Activated CD8-positive, alpha-beta memory T cell treated with anti-CD3 and anti-CD28 coated beads for 4 hours (primary cell): ENCODE measurements around the gene LUZP2.

Experiments
- DNase-seq, 2 donors: peaks; one replicate each; pipeline ENCODE4 v3.0.0-alpha.2; 2020; ENCODE audit warnings: low read depth in 2 of 2

LUZP2 gene

DNA sequence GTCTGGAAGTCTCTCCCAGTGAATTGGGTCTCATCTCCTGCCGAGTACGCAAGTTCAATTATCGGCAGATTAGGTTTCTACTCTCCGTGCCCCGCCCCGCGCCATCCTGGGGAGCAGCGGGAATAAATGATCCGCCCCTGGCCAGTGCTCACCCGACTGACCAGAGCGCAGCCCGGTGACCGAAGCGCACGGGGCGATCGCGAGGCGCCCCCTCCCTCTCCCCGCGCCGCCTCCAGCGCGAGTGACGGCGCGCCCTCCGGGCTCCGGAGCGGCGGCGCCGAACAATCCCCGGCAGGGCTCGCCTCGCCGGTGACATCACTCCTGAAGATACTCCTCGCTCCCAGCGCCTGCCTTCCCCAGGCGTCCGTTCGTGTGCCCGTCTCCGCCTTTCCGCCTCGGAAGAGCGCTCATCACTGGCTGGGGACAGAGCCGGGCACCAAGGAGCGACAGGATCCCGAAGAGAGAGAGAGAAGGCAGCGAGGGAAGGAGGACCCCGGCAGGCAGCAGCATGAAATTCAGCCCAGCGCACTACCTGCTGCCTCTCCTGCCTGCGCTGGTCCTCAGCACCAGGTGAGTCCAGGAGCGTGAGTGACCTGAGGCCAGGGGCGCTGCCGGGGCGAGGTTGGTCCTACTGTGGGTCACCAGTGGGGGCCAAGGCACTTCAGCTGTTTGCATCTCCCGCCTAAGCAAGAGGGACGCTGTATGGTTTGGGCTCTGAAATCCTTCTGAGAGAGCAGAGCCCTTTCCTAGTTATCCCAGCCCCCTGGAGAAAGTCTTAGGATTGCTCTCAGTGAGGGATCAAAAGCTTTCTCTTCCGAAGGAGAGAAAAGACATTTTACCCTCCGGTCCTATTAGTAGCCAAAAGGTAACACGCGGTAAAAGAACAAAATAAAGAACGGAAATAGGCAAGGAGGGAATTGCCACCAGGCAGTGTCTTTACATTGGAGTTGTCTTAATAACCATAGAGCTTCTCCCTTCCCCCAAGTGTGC, at the start of gene LUZP2:
LUZP2 (plus strand) TSS at position 318 of the 990 bp plus-strand sequence.
- DNase-seq = no peak

DNA sequence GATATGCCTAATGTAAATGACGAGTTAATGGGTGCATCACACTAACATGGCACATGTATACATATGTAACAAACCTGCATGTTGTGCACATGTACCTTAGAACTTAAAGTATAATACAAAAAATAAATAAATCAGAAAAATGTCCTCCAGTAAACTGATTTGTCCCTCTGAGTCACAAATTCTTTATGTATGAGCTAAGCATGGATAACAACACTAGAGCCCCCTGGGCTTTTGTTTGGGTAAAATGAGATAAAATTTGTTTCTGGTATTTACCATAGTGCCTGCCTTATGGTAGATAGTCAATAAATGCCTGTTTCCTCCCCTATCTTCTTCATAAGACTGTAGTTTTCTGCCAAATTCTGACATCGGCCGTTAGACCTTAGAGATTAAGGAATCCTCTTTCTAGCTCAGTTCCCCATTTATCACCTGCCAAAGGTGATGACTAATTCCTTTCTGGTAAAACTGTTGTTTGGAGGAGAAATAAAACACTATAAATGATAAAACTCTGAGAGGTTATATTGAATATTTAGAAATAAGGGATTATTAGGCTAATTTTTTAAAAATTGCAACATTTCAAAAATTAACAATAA, 43.6 kb upstream of the LUZP2 start:
- no peak for DNase-seq

DNA sequence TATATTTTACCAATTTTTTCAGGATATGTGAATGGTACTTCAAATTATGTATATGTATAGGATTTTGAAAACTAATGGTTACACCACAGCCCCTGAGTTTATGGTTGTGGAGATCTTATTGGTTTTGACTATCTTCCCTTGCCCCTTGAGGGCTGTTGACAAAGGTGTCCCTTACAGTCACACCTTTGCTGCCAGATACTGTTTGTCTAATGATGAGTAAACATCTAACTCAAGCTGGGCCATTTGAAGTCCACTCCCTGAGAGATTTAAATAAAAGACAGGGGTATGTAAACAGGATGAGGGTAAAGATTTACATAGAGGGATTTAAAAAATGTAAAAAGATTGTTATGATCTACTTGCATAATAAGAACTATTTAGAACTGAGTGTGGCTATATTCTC, 38.9 kb upstream of the LUZP2 start:
- DNase-seq = no peak

DNA sequence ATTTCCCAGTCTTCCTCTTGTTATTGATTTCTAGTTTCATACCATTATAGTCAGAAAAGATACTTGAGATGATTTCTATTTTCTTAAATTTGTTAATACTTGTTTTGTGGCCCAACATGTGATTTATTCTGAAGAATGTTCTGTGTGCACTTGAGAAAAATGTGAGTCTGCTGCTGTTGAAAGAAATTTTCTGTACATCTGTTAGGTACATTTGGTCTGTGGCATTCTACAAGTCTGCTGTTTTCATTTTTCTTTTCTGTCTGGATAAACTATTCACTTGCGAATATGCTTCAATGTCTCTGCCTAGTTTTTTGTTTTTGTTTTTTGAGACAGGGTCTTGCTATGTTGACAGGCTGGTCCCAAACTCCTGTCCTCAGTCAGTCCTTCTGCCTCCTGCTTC, 26.4 kb upstream of the LUZP2 start:
- DNase-seq = no peak

DNA sequence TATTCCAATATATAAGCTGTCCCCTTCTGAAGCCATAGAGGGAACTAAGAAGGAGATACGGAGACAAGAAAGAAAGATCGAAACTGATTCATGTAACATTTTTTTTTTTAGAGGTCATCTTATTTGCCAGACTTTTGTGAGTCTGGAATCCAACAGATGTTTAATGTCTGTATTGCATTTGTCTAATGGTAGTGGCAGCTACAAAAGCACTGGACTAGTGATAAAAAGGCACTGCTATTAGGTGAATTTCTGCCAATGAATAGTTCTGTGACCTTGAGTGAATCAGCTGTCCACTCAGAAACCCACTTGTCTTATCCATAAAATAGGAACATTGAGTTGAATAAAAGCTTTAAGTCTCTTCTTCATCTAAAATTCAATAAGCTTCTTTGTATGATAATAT, 25.8 kb upstream of the LUZP2 start:
- no peak for DNase-seq

DNA sequence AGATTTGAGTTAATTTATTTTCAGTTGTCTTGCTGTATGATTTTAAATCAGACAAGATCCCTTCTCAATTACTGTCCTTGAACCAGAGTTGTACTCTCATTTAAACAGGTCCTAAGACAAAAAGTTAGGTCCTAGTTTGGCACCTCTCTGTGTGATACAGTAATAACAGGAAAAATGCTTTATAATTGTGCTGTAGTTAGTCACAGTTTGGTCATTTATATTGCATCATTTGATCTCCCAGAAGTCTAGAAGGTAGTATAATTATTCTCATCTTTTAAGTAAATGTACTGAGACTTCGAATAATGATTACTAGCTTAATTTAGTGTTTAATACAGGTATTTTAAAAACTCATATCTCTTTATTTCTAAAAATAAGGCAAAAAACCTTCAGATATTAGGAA, 18.1 kb upstream of the LUZP2 start:
- DNase-seq = no peak

DNA sequence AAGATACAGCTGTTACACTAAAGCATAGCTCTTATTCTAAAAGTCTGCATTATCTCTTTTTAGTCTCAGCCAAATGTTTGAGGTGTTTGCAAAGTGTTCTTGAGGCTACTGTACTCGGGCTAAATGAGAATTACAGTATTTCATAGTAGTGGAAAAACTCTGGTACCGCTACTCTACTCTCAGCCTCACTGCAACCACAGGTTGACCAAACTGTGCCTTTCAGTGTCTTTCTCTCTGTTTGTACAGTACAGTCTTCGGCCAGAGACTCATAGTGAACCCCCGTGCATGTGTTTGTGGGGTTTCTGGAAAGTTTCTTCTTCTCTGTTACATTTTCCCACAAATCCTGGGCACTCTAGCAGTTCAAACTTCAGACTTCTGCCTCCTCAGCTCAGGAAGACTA, 7.4 kb upstream of the LUZP2 start:
- no peak for DNase-seq

DNA sequence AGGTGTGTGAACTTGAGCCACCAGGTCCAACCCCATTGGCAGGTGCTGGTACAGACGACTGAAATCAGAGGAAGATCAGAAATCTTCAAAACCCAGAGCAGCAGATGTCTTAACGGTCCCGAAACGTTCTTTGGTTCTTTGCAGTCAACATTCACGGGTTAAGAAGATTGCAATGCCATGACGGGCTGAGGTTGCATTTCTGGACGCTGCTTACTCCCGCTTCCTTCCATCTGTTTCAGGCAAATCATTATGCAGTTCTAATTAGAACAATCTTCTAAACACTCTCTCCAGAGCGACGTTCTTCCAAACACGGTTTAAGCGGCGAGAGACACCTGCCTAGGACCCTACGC, 492 bp upstream of the LUZP2 start:
- DNase-seq = no peak

DNA sequence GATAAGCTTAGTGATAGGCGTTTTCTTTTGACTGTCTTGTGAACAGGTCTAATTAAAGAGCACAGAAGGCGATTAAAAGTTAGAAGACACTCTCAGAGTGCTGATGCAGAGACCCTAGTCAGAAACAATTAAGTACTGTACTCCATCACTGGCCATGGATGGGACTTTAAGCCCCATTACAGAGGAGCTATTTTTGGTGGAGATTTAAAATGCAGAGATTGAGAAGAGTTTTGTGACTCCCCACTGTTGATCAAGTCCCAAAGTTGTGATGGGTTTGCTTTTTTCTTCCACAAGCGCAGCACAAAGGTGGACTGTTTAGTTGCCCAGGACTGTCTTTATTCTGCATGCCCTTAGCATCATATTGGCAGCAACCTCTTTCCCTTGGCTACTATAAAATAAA, 978 bp downstream of the LUZP2 start:
- DNase-seq = no peak

DNA sequence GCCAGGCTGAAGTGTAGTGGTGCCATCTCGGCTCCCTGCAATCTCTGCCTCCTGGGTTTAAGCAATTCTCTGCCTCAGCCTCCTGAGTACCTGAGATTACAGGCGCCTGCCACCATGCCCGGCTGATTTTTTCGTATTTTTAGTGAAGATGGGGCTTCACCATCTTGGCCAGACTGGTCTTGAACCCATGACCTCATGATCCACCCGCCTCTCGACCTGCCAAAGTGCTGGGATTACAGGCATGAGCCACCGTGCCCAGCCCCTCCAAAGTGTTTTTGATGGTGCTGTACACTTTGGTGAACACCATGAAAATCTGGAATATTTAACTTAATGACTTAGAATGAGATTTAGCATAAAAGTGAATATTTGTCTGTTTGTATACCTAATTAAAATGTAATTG, 5.6 kb downstream of the LUZP2 start:
- DNase-seq = no peak

DNA sequence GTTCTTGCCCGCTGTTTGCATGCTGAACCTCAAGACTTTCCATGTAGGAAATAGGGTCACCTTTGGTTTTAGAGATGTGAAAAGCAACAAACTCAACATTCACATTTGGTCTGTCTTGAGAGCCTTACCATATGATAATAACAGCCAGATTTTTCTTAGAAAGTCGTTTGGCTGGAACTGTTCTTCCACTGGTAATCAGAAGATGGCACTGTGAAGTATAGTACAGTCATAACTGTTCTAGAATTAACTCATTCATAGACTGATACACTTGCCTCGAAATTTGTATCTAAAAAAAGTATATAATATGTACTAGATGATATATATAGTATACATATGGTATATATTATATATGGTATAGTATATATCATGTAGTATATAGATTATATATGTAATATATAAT, 12.3 kb downstream of the LUZP2 start:
- DNase-seq = no peak

DNA sequence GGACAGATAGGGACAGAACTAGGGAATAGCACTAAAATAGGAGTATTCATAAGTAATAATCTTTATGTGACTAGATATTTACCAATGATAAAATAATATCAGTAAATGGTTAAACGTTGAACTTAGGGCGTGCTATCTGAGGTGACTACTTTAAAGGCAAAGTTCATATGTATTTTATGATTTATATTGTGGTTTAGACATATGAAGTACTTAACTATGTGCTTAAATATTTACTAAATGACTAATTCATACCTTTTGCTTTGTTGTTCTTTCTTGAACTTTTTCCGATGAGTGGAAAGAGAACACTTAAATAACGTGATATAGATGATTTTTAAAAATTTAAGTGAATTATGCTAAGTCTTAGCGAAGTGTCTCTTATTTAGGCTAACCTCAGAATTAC, 14.7 kb downstream of the LUZP2 start:
- no peak for DNase-seq

DNA sequence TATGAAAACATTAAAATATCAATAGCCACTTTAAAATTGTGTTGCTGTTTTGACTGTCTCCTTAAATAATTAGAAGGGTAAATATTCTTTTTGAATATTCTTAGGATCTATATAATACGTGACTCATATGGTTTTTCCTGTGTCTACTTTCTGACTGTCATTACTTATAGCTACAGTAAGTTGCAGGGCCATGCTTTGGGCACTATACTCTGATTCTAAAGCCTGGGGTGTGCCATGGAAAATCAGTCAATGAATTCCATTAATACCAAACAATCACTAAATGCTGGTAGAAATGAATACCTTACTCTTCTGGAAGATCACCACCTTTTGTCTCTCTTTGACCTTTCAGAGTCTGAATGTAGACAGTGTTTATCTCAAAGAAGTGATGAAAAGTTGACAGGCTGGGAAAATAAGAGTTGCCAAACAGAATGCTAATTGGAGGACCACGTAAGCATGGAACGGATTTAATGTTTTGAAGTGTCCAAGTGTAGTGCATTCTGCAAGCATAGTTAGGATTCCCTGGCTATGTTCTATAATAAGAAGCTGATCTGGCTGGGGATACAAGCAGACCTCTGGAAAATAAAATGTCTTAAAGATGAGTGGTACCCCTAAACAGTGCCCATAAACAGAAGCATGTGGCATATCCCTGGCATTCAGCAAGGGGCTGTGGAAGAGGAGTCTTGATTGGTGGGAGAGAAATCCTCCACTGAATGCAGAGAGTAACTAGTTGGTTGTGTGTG, 16.8 kb downstream of the LUZP2 start:
- no peak for DNase-seq

DNA sequence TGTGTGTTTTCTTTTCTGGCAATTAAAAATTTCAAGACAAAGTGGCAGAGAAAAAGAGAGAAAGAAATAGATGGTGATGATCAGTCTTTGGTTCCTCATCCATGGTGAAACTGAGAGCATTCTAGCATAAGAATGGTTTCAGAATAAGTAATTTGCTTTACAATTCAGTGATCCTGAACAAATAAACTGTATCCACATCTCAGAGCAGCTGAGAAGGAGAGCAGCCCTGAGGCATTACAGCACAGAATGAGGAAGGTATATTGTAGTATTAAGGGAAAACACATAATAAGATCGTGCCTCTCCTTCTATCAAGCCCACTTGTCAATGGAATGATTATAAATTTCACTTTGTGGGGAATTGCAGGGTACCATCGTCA, 17.4 kb downstream of the LUZP2 start:
- no peak for DNase-seq

DNA sequence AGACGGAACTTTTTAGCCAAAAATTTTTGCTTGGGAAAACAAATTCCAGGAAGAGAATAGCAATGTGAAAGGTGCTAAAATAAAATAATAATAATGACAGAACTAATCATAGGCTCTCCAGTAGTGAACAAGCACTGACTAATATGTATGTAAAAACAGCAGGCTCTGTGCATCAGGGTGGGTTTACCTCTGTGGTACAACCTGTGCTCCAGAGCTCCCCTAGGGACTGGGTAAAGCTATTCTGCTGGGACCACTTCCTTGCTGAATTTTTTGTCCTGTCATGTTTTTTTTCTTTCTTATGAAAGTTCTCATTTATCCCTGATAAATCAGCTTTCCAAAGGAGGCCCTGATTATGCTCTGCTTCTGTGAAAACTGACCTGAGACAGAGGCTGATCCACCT, 18.8 kb downstream of the LUZP2 start:
- no peak for DNase-seq

DNA sequence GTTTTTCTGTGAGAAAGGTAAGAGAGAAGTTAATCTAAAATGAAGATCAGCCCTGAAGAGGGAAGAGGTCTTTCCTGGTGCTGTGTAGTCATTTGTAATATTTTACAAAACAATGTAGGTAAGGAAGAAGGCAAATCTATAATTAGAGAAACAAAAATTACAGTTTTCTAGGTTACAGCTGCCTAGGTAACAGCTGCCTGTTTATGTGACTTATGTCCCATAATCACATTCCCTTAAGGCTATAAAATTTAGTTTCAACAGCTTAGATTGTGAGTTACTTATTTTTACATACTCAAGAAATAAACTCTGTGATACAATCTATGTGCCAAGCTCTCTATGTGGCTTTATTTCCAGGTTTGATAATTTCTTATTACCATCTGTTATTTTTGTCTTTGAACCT, 19.8 kb downstream of the LUZP2 start:
- no peak for DNase-seq

DNA sequence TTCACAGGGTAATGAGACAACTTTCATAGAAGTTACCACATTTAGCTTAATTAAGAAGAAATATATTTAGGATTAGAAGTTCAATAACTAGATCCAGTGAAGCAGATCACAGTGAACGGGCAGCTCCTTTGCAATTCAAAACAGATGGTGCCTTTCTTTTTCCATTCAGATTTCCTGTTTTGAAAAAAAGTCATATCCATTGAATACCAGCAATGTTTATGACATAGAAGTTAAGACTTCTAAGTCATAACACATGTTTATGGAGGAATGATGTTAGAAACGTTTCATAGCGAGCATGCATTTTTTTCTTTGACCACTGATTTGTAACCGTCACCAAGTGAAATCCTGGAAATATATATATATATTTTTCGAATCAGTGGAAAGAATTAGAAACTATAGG, 24.7 kb downstream of the LUZP2 start:
- no peak for DNase-seq

DNA sequence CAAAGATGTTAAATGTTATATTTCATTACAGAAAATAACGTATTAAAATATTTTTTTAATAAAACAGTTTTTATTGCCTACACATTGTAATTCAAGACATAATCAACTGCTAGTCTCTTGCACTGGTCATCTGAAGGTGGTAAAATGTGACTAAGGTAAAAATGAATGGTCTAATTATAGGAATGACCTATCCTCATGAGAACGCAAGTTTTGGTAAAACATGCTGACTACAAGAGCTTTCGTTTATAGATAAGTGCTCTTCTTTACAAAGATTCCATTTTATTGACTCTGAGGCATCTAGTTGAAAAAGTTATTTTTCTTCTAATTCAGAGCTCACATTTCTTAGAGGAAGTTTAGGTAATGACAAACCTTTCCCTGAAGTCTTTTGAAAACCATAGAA, 27.3 kb downstream of the LUZP2 start:
- no peak for DNase-seq

DNA sequence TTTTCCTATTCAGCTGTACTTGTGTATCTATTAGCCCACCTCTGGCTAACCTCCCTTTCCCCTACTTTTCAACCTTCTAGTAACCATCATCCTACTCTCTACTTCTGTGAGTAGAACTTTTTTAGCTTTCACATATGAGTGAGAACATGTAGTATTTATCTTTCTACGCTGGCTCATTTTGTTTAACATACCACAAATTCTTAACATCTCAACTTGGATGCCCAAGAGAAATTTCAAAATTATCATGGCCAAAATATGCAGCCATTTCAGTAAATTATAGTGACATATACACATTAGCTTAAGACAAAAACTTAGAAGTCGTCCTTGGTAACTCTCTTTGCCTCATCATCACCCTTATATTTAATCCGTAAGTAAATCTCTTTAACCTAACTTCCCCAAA, 34.7 kb downstream of the LUZP2 start:
- DNase-seq = no peak

DNA sequence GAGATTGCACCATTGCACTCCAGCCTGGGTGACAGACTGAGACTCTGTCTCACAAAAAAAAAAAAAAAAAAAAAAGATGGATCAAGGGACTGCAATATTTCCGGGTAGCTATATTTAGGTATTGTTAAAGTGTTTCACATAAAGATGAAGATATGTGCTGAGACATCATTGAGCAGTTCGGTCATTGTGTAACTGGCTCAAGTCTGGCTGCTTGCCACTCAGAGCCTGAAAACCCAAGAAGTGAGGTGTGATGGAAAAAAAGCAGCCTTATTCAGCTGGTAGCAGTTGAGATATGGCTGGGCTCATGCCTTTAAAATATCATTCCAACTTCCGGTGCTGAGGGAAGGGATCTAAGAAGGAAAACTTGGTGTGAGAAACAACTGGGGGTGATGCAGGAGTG, 46.9 kb downstream of the LUZP2 start:
- no peak for DNase-seq

DNA sequence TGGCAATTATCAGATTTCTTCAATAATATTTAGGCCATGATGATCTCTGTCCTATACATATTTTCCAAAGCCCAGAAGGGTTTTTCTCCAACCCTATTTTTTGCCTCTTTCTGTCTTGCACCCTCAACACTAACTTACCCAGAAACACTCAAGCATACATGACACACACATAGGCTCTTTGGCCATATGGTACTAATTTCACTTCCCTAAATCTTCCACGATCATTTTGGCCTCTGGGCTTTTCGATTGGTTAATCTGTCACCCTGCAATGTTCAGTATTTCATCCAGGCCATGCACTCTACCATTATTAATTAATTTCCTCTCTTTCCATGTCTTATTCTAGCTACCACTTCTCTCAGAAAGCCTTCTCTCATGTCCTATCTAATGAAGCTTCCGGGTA, 59.8 kb downstream of the LUZP2 start:
- DNase-seq = no peak

DNA sequence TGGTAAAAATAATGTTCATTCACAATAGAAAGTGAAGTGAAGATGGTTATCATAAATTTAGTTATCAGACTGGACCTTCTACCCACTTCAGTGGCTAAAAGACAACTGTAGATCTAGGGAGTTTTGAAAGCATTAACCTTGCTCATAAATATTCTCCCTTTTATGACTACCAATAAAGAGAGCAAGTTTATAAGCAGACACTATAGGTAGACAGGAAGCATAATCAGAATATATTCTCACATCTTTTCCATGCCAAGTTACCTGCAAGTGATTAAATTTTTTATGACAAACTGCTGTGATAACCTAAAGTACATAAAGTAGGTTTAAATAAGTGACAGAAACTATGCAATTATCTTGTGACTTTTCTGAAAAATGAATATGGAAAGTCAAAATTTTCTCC, 62.5 kb downstream of the LUZP2 start:
- DNase-seq = no peak

DNA sequence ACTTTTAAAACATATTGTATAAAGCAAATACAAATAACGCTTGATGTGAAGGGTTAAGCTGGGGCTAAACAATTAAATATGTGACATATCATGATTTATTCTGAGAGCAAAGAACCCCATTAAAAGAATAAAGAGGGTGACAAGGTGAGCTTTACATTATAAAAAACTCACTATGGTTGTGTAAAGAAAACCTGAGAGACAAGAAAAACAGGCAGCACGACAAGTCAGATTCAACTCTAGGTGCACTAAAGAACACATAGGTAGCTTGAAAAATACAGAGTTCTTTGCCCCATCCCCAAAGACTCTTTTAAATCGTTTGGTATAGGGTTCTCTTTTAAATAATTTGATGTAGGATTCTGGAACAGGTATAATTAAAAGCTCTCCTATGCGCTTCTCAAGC, 63.5 kb downstream of the LUZP2 start:
- no peak for DNase-seq
